ENCODE data around the gene DBI. TPM values are rescaled to one million over a fixed set of nuclear protein-coding genes. Genes with fewer than 3 reads are reported as not detected.

Gene DBI
- 195 and 214 TPM in 2 replicates for total RNA-seq (2014; rRNA removed; shearing (Covaris generic))

DNA sequence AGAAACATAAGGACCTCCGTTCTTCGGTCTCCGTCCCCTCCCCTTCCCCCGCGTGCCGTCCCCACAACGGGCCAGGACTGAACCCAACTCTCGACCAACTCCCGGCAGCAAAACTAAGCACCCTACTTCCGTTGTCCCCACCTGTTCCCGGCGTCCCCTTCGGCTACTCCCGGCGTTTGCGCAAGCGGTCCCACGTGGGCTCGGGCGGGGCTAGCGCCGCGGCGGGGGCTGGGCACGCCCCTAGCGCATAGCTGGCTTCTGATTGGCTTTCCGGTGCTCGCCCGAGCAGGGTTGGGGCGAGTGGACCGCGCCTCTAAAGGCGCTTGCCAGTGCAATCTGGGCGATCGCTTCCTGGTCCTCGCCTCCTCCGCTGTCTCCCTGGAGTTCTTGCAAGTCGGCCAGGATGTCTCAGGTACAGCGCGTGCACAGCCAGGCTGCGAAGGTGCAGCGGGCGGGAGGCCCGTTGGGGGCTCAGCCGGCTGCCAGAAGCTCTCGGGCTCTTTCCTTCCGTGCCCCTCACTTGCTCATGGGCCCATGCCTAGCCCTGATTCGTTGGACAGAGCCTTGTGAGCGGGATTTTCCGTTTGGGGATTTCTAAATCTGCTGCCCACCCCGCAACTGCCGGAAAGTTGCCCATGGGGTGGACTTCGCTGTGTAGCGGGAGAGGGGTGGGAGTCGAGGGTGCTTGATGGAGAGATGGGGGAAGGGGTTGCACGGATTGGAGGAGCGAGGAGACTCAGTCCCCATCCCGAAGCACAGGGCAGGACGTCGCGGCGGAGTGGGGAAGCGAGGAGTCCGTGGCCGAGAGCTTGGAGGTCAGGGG lies at the start of gene DBI, which contains the start of gene C2orf76:
Gene DBI, plus strand, starts transcription at position 329 of the 823 bp plus-strand sequence. Its CDS starts 75 bp downstream, at position 404.
Gene C2orf76, minus strand, starts transcription at position 186 of the 823 bp plus-strand sequence. CDS start 26,875 bp downstream, outside the sequence.
- DNase-seq (ENCODE audit: low read depth): peak; percentile 93

DNA sequence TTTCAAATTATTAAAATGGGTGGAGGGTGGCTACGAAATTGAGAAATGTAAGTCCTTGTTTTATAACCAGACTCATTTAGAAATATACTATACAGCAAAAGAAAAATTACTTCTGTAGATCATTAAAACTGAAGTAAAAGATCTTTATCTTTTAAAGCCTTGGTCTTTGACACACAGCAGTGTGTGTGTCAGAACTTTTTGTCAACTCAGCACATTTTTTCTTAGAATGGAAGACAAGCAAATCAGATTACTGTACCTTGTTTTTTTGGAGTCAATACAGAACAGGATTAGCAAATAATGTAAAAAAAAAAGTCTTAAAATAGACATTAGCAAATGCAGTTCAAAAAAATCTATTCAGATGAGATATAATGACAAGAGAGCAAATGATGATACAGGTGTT lies 49.2 kb upstream of the DBI start:
- no peak for DNase-seq (ENCODE audit: low read depth)

DNA sequence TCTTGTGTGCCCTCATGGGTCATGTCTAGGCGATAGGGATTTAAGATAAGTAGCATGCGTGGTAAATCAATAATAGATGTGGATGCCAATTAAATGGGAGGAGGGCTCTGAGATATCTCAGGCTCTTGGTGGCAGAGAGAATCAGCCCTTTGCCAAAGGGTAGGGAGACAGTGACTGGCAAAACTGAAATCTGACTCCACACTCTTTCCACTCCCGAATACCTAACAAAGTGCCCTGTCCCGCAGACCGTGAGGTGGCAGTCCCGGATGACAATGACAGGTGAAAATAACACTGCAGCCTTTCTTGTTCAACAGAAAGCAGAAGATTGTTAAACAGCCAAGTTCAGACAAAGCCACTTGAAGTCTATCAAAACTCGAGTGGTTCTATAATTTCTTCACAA lies 47.2 kb upstream of the DBI start:
- no peak for DNase-seq (ENCODE audit: low read depth)

DNA sequence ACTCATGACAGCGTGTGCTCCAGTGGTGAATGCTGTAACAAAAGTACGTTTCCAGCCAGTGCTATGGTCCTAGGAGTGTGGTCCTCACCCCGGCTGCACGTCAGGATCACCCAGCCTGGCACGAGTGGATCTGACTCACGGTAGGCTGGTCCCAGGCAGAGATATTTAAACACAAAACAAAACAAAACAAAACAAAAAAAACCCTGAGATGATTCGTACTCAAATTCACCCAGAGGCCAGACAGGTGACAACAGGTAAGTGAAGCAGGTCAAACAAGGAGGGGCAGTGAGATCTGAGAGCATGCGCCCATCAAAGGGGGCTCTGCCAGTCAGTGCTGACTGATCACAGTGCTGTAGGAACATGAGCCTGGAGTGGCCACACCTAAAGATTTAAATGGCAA lies 43.3 kb upstream of the DBI start:
- DNase-seq (ENCODE audit: low read depth): no peak

DNA sequence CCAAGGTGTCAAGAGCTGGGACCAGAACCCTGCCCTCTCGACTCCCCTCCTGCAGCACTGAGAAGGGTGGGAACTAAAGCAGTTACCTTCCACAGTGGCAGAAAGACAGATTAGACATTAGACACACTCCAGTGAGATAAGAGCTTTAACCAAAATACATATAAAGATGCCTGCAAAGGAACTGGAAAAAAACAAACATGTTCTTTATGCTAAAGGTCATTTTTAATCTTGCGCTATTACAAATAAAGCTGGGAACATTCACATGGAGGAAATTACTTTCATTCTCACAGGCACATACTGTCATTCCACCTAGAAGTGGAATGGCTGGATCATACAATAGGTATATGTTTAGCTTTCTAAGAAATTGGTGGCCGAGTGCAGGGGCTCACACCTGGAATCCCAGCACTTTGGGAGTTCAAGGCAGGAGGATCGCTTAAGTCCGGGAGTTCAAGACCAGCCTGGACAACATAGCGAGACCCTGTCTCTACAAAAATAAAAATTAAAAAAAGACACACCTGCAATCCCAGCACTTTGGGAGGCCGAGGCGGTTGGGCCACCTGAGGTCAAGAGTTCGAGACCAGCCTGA lies 42.0 kb upstream of the DBI start:
- no peak for DNase-seq (ENCODE audit: low read depth)

DNA sequence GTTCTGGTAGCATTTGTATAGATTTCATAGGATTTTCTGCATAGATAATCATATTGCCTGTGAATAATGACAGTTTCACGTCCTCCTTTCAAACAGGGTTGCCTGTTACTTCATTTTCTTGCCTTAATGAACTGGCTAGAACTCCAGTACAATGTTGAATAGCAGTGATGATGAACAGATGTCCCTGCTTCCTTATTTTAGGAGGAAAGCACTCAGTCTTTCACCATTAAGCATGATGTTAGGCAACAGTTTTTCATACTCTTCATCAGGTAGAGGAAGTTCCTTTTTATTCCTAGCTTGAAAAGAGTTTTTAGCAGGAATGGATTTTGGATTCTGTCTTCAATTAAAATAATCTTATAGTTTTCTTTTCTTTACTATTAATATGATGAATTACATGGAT lies 39.8 kb upstream of the DBI start:
- no peak for DNase-seq (ENCODE audit: low read depth)

DNA sequence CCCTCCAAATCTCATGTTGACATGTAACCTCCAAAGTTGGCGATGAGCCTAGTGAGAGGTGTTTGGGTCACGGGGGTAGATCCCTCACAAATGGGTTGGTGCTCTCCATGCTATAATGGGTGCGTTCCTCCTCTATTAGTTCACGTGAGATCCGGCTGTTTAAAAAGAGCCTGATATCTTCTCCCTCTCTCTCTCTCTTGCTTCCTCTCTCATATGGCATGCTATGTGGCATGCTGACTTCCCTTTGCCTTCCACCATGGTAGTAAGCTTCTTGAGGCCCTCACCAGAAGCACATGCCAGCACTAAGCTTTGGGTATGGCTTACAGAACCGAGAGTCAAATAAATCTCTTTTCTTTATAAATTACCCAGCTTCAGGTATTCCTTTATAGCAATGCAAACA lies 39.3 kb upstream of the DBI start:
- DNase-seq (ENCODE audit: low read depth): no peak

DNA sequence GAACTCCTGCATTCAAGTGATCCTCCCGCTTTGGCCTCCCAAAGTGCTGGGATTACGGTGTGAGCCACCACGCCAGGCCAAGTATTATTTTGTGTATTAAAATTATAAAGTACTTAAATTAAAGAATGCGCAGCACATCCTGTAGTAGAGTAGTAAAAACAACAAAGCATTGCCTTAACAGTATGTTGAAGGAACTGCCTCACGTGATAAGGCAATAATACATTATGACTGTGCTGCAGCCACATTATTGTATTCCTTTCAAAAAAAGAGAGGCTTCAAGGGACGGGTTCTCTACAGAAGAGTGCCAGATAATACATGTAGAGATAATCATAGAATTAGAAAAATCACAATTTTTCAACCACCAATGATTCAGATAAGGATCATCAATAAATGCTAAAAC lies 33.8 kb upstream of the DBI start:
- DNase-seq (ENCODE audit: low read depth): no peak

DNA sequence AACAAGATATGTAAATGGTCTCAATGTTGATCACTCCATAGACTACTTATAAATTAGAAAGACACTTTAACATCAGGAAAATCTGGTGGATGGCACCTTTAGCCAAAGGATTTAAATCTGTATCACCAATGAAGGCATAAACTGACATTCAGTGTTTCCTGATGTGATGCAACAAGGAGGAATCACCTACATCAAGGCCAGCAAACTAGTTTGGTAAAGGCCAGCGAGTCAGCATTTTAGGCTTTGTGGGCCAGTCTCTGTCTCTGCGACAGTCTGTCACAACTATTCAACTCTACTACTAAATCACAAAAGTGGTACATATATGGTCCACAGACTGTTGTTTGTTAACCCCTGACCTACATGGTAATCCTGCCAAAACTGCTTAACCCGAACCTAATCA lies 33.4 kb upstream of the DBI start:
- no peak for DNase-seq (ENCODE audit: low read depth)

DNA sequence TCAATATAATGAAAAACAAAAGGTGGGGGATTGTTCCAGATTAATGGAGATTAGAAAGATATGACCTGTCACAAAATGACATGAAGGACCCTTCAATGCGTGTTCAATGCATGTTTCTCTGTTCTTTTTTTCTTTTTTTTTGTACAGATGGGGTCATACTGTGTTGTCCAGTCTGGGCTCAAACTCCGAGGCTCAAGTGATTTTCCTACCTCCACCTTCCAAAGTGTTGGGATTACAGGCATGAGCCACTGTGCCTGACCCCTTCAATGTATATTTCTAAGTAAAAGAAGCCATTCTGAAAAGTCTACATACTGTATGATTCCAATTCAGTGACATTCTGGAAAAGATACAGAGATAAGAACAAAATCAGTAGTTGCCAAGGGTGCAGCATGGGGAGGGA lies 32.9 kb upstream of the DBI start:
- DNase-seq (ENCODE audit: low read depth): no peak

DNA sequence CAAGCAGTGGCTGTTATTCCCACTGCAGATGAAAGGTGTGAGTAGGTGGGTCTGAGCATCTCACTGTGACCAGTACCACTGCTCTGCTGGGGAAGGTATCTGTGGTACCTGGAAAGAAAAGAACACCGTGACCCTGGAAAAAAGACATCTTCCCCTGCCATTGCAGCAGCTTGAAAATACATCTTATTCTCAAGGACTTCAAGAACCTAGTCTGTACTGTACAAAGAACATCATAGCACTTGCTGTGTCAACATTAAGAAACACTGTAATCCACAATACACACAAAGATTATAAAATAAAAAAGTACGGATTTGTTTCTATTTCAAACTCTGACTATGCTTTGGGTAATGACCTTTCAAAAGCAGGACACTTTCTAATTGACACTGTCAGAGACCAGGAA lies 29.0 kb upstream of the DBI start:
- DNase-seq (ENCODE audit: low read depth): no peak

DNA sequence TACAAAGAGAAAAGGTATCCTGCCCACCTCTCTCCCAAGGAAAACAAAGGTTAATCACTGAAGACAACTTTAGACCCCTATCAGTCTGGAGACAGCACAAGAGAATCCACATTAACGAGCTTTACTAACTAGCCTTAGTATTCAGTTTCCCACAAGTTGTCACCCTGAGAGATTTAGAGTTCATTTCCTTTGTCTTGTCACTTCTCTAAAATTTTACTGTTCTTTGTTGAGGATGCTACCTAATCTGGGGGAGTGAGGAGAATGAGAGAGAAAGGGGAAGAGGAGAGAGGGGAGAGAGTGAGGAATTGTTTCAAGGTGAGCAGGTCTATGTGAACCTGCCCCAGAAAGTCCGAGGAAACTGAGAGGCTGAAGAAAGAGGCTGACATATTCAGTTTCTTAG lies 28.5 kb upstream of the DBI start:
- DNase-seq (ENCODE audit: low read depth): no peak

DNA sequence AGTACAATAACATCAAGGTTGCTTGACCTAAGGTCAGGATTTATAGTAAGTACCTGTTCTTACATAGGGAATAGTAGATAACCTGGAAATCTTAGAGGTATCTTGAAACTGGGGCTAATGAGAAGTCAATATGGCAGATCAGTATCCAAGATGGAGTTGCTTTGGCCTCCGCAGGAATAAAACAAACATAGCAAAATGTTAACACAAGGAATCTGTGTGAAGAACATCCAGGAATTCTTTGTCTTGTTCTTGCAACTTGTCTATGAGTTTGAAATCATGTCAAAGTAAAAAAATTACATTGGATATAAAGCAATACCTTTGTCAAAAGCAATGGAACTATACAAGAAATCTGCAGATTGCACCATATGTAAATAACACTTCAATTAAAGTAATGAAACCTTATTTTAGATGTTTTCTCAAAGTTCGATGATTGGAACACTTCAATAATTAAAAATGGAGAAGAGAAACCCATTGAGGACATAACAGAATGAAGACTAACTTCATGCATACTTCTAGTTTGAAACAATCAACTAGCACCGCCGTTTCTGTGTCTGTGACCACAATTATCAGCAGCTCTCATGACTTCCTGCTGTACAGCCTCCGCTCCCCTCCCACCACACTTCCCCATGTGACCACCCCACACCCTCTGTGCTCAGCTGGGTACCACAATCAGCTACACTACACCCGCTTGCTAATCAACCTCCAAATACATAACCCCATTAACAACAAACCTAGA lies 27.8 kb upstream of the DBI start:
- no peak for DNase-seq (ENCODE audit: low read depth)

DNA sequence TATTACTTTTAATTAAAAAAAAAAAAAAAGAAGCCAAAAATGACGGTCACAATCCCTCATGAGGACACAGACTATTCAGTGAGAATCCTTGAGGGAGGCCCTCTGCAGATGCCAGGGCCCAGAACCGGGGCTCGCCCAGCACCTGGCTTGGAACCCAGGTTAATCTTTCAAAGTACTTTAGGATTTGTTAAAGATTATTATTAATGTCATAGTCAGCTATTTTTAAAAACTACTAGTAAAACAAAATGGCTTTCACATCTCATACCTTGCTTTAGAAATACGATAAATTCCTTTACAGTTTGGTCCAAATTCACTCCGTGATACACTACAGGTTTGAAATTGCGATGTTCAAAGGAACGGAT lies 27.2 kb upstream of the DBI start:
- no peak for DNase-seq (ENCODE audit: low read depth)

DNA sequence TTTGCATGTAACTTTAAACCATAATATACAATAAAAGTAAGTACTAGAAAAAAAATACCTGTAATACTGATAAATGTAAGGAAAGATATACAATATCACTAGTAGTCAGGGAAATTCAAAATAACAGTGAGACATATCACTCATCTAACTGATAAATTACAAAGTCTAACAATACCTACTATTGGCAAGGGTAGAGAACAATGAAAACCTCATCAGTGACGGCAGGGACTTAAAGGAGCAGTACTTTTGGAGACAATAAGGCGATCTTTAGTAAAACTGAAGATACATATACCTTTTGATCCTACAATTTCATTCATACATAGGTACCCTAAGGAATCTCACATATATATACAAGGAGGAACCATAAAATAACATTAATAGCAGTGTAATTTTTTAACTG lies 25.1 kb upstream of the DBI start:
- DNase-seq (ENCODE audit: low read depth): no peak

DNA sequence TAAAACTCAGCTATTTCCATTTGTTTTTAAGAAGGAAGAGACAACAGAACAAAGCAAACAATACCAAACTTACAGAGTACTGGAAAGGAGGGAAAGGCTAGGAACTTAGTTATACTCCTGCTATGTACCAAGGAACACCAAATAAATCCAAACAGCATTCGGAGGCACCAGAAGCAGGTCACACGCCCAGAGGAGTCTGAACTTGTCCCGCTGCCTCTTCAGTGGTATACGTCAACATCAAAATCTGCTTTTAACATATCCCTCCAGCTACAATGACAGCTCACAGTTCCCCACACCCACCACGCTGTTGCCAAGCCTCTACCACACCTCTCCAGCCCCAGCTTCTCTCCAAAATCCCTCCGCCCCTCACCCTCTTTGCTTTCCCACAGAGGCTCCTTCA lies 17.5 kb upstream of the DBI start:
- no peak for DNase-seq (ENCODE audit: low read depth)

DNA sequence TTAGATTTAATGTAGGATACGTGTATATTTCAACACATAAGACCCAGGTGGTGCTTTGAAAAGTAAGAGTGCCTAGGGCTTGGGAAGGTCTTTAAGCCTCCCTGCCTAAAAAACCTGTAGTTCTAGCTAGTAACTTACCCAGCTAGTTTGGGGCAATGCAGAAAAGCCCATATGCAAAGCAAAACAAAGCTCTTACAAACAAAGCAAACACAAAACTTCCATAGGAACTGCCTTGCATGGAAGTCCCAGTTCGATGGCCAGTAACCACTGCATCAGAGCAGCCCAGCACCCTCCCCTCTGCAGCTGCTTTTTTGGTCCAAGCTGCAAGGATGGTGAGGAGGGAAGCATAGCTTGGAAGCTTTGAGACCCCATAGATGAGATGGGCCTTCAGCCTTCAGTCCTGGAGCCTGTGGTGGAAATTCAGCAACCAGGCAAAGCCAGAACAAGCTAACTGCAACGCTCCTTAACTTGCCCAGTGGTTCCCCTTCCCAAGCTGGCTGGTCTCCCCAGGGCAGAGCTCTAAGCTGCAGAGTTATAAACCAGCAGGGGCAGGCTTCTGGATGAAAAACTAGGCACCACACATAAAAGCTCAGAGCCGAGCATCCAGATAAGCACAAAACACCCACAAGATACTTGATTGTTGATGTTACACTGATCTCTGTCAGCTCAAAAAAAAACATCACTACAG lies 16.3 kb upstream of the DBI start:
- DNase-seq (ENCODE audit: low read depth): no peak

DNA sequence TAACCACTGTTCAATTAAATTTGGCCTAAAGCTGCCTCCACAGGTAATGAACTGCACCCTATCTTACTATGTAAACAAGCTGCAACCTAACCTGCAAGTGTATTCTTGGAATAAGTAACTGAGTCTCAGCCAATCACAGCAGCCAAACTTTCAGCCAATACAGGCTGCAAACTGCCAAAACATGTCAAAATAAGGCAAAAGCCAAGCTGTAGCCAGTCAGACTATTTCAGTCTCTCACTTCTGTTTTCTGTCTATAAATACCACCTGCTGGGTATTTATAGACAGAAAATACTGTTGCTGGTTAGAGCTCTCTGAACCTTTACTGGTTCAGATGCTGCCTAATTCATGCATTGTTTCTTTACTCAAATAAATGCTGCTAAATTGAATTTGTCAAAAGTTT lies 14.4 kb upstream of the DBI start:
- DNase-seq (ENCODE audit: low read depth): no peak

DNA sequence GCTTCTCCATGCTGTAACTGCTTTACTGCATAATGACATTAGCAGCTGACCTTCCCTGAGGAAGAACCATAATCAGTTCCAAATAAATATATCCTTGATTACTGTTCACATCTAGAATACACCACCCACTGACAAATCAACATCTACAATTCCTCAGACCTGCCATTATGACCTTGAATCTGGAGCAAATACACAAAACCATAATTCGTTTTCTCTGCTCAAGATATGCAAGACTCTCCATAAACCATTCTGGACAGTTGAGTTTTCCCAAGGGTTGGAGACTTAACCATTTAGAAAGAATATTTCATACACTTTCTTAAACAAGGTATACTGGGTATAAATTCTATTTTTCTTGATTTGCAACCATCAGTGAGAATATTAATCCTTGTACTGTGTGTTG lies 11.9 kb upstream of the DBI start:
- no peak for DNase-seq (ENCODE audit: low read depth)

DNA sequence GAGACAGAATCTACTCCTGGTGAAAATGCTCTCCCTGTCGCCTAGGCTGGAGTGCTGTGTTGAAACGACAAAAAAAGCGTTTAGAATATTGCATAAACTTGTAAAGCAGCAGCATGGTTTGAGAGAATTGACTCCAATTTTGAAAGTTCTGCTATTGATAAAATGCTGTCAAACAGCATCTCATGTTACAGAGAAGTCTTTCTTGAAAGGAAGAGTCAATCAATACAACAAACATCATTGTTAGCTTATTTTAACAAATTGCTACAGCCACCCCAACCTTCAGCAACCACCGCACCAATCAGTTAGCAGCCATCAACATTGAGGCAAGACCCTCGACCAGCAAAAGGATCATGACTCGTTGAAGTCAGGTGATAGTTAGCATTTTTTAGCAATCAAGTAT lies 7.0 kb upstream of the DBI start:
- no peak for DNase-seq (ENCODE audit: low read depth)

DNA sequence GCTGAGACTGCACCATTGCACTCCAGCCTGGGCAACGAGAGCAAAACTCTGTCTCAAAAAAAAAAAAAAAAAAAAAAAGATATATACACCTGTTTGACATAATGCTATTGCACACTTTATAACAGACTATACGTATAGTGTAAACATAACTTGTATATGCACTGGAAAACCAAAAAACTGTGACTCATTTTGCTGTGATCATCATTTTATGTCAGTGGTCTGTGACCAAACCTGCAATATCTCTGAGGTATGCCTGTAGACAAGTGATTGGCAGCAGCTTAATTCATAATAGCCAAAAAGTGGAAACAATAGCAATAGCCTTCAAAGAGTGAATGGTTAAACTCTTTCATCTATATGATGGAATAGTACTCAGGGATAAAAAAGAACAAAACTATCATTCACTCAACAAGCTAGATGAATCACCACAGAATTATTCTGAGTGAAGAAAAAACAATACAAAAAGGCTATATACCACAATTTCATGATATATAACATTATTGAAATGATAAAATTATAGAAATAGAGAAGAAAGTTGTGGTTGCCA lies 6.3 kb upstream of the DBI start:
- DNase-seq (ENCODE audit: low read depth): no peak

DNA sequence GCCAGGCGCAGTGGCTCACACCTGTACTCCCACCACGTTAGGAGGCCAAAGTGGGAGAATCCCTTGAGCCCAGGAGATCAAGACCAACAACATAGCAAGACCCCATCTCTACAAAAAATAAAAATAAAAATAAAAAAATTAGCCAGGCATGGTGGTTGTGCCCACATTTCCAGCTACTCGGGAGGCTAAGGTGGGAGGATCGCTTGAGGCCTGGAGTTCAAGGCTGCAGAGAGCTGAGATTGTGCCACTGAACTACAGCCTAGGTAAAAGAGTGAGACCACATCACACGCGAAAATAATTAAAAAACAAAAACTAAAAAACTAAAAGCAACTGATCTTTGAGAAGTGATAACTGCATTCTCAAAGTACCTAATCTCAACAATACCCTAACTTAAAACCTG lies 2.0 kb upstream of the DBI start:
- DNase-seq (ENCODE audit: low read depth): no peak

Measured in M059J (cell line).